H1 (cell line): ENCODE results near the gene CAMK2D. TPM values are rescaled to one million over a fixed set of nuclear protein-coding genes. Genes with fewer than 3 reads are reported as not detected.

Experiments
- CTCF ChIA-PET: fragments of 300-600 bp; sonication (Branson Sonifier 250); formaldehyde crosslinking; loops from one replicate; lab custom pipeline; 2021; ENCODE audit not compliant: partially characterized antibody; lab: Charles Lee
- POLR2A ChIA-PET: fragments of 300-600 bp; sonication (Branson Sonifier 250); formaldehyde crosslinking; loops from one replicate; lab custom pipeline; 2021; ENCODE audit warnings: inconsistent platforms; ENCODE audit not compliant: partially characterized antibody; lab: Charles Lee
- DNase-seq, 2 experiments: peaks; one replicate each; pipeline versions ENCODE4 v3.0.0 to v3.0.0-alpha.2; 2010 to 2022; ENCODE audit warnings: low spot score in 2 of 2, low read depth in 1 of 2, mixed read lengths in 1 of 2
- FAIRE-seq: peaks from 2 replicates; lab custom pipeline; 2011; peaks lifted over from hg19 to GRCh38; lab: Jason Lieb, UNC
- H2AFZ ChIP-seq: 2 replicates; pipeline ENCODE4 v1.8.1; 2012; ENCODE audit warnings: low read length, inconsistent platforms
- H2AK5ac ChIP-seq: 2 replicates; pipeline ENCODE4 v1.6.1; 2013; ENCODE audit warnings: low read depth, low read length
- H2BK120ac ChIP-seq: replicated peaks from 2 replicates; pipeline ENCODE3; 2013; ENCODE audit warnings: low read depth, low read length, inconsistent platforms
- H2BK12ac ChIP-seq: 2 replicates; pipeline ENCODE4 v1.6.1; 2013; ENCODE audit warnings: low read depth, low read length
- H2BK15ac ChIP-seq: 2 replicates; pipeline ENCODE4 v1.6.1; 2013; ENCODE audit warnings: low read length
- H2BK20ac ChIP-seq: 2 replicates; pipeline ENCODE4 v1.6.1; 2013; ENCODE audit warnings: low read length
- H2BK5ac ChIP-seq: 2 replicates; pipeline ENCODE4 v1.6.1; 2013; ENCODE audit warnings: low read depth, low read length
- H3K14ac ChIP-seq: 2 replicates; pipeline ENCODE4 v1.6.1; 2013; ENCODE audit warnings: inconsistent platforms; ENCODE audit not compliant: insufficient read length
- H3K18ac ChIP-seq: 2 replicates; pipeline ENCODE4 v1.6.1; 2013; ENCODE audit warnings: low read length; ENCODE audit errors: extremely low read depth
- H3K23ac ChIP-seq: 2 replicates; pipeline ENCODE4 v1.6.1; 2013; ENCODE audit warnings: inconsistent platforms; ENCODE audit not compliant: insufficient read length
- H3K23me2 ChIP-seq: 2 replicates; pipeline ENCODE4 v1.6.1; 2013; ENCODE audit warnings: low read depth, low read length
- H3K27ac ChIP-seq: 2 replicates; pipeline ENCODE4 v1.6.1; 2011; ENCODE audit warnings: low read depth, low read length, inconsistent platforms
- H3K27me3 ChIP-seq, 4 experiments: replicated peaks in 1 of 4; 1 replicate in 1 of 4; 2 replicates in 3 of 4; pipeline versions ENCODE4 v1.6.1 to v1.8.1; 2011 to 2013; ENCODE audit warnings: low read length in 3 of 4, mild to moderate bottlenecking in 3 of 4, inconsistent platforms in 2 of 4, mixed read lengths in 2 of 4, moderate library complexity in 1 of 4; ENCODE audit not compliant: control insufficient read depth in 3 of 4, insufficient read depth in 3 of 4; ENCODE audit errors: extremely low read depth in 1 of 4
- H3K36me3 ChIP-seq, 4 experiments: 2 replicates each; pipeline versions ENCODE4 v1.6.1 to v1.8.1; 2011 to 2013; ENCODE audit warnings: mild to moderate bottlenecking in 4 of 4, low read length in 3 of 4, moderate library complexity in 2 of 4, control low read depth in 1 of 4, inconsistent platforms in 1 of 4; ENCODE audit not compliant: insufficient read depth in 4 of 4, control insufficient read depth in 2 of 4
- H3K4ac ChIP-seq: replicated peaks from 2 replicates; pipeline ENCODE3; 2013; ENCODE audit warnings: low read length, low read depth, mixed read lengths, inconsistent platforms; ENCODE audit not compliant: insufficient read length
- H3K4me1 ChIP-seq, 4 experiments: replicated peaks in 1 of 4; 1 replicate in 1 of 4; 2 replicates in 3 of 4; pipeline versions ENCODE4 v1.6.1 to v1.8.1; 2011 to 2013; ENCODE audit warnings: low read length in 3 of 4, inconsistent platforms in 2 of 4, mixed read lengths in 1 of 4; ENCODE audit not compliant: insufficient read depth in 4 of 4, control insufficient read depth in 3 of 4
- H3K4me2 ChIP-seq, 2 experiments: 2 replicates each; pipeline versions ENCODE4 v1.6.1 to v1.8.1; 2011 to 2013; ENCODE audit warnings: low read depth in 2 of 2, low read length in 2 of 2, control low read depth in 1 of 2, inconsistent platforms in 1 of 2, mild to moderate bottlenecking in 1 of 2; ENCODE audit not compliant: insufficient read depth in 1 of 2
- H3K4me3 ChIP-seq, 4 experiments: fragments of 200-600, 300-600 bp in 1 of 4; sonication (generic), shearing (Covaris generic), sonication (Bioruptor Twin) in 1 of 4; 2 replicates each; pipeline versions ENCODE4 v1.5.1 to v1.8.1; 2011 to 2016; ENCODE audit warnings: low read length in 4 of 4, low read depth in 3 of 4, control low read depth in 2 of 4, inconsistent platforms in 2 of 4, mild to moderate bottlenecking in 2 of 4, mixed read lengths in 1 of 4, moderate library complexity in 1 of 4; ENCODE audit not compliant: insufficient read depth in 2 of 4; ENCODE audit errors: extremely low read depth in 1 of 4
- H3K56ac ChIP-seq: replicated peaks from 2 replicates; pipeline ENCODE3; 2013; ENCODE audit warnings: low read depth, mild to moderate bottlenecking, mixed read lengths, low read length, inconsistent platforms; ENCODE audit not compliant: insufficient read length
- H3K79me1 ChIP-seq: 2 replicates; pipeline ENCODE4 v1.6.1; 2013; ENCODE audit warnings: low read depth, low read length, control low read depth
- H3K79me2 ChIP-seq, 2 experiments: 2 replicates each; pipeline versions ENCODE4 v1.6.1 to v1.8.1; 2012 to 2013; ENCODE audit warnings: low read length in 2 of 2, mild to moderate bottlenecking in 2 of 2, inconsistent platforms in 1 of 2; ENCODE audit not compliant: insufficient read depth in 2 of 2, control insufficient read depth in 1 of 2
- H3K9ac ChIP-seq, 4 experiments: replicated peaks in 1 of 4; 1 replicate in 1 of 4; 2 replicates in 3 of 4; pipeline versions ENCODE4 v1.6.1 to v1.8.1; 2011 to 2013; ENCODE audit warnings: low read depth in 3 of 4, low read length in 3 of 4, control low read depth in 2 of 4, mild to moderate bottlenecking in 2 of 4, moderate library complexity in 2 of 4, inconsistent platforms in 1 of 4; ENCODE audit errors: extremely low read depth in 1 of 4
- H3K9me3 ChIP-seq, 2 experiments: 2 replicates each; pipeline versions ENCODE4 v1.6.1 to v1.8.1; 2012 to 2013; ENCODE audit warnings: mild to moderate bottlenecking in 2 of 2, moderate library complexity in 2 of 2, control low read depth in 1 of 2, inconsistent platforms in 1 of 2, low read depth in 1 of 2, low read length in 1 of 2, mixed read lengths in 1 of 2; ENCODE audit not compliant: insufficient read depth in 2 of 2
- H4K20me1 ChIP-seq, 2 experiments: replicated peaks in 1 of 2; 2 replicates each; pipeline versions ENCODE3 to v1.8.1; 2011 to 2013; ENCODE audit warnings: inconsistent platforms in 2 of 2, low read length in 2 of 2, mild to moderate bottlenecking in 1 of 2; ENCODE audit not compliant: insufficient read depth in 2 of 2, control insufficient read depth in 1 of 2
- H4K5ac ChIP-seq: 2 replicates; pipeline ENCODE4 v1.6.1; 2013; ENCODE audit warnings: low read length, low read depth, mixed read lengths, inconsistent platforms; ENCODE audit not compliant: insufficient read length
- H4K8ac ChIP-seq: 2 replicates; pipeline ENCODE4 v1.8.0; 2013; ENCODE audit warnings: mild to moderate bottlenecking, moderate library complexity, low read length, inconsistent platforms; ENCODE audit not compliant: insufficient read depth; ENCODE audit errors: extremely low read depth
- H4K91ac ChIP-seq: replicated peaks from 2 replicates; pipeline ENCODE3; 2013; ENCODE audit warnings: low read length, mixed read lengths, inconsistent platforms; ENCODE audit not compliant: insufficient read length
- BRCA1 ChIP-seq: IDR thresholded peaks from 2 replicates; pipeline ENCODE4 v1.6.1; 2012; ENCODE audit warnings: low read depth, low read length, improper control_type of control experiment
- CHD1 ChIP-seq: IDR thresholded peaks from 2 replicates; pipeline ENCODE4 v1.6.1; 2012; ENCODE audit warnings: low read depth, low read length, improper control_type of control experiment
- GABPA ChIP-seq: IDR thresholded peaks from 2 replicates; pipeline ENCODE4 v1.6.1; 2011; ENCODE audit warnings: mild to moderate bottlenecking, low read length, moderate library complexity, borderline replicate concordance; ENCODE audit not compliant: insufficient read depth
- HDAC2 ChIP-seq, 2 experiments: fragments of 300-600 bp in 1 of 2; sonication (generic) in 1 of 2; IDR thresholded peaks; 2 replicates each; pipeline ENCODE4 v1.6.1; 2011 to 2012; ENCODE audit warnings: low read depth in 2 of 2, low read length in 2 of 2, mild to moderate bottlenecking in 2 of 2, moderate library complexity in 2 of 2, borderline replicate concordance in 1 of 2, inconsistent platforms in 1 of 2
- JUND ChIP-seq: IDR thresholded peaks from 2 replicates; pipeline ENCODE4 v1.6.1; 2011; ENCODE audit warnings: mild to moderate bottlenecking, improper control_type of control experiment, low read length
- KDM1A ChIP-seq: fragments of 200-600, 300-600 bp; sonication (generic); IDR thresholded peaks from 2 replicates; pipeline ENCODE4 v1.7.1; 2016; ENCODE audit warnings: mild to moderate bottlenecking, low read length, borderline replicate concordance
- RAD21 ChIP-seq, 2 experiments: IDR thresholded peaks in 1 of 2; conservative IDR thresholded peaks in 1 of 2; 2 replicates each; pipeline ENCODE4 v1.6.1; 2011; ENCODE audit warnings: low read depth in 2 of 2, low read length in 2 of 2, improper control_type of control experiment in 1 of 2, inconsistent platforms in 1 of 2, mild to moderate bottlenecking in 1 of 2, moderate library complexity in 1 of 2
- RXRA ChIP-seq: IDR thresholded peaks from 2 replicates; pipeline ENCODE4 v1.6.1; 2011; ENCODE audit warnings: low read depth, mild to moderate bottlenecking, low read length, moderate library complexity; ENCODE audit not compliant: insufficient read depth
- SIRT6 ChIP-seq: IDR thresholded peaks from one replicate; pipeline ENCODE4 v1.7.1; 2012; ENCODE audit warnings: low read length, inconsistent platforms
- SP1 ChIP-seq: IDR thresholded peaks from 2 replicates; pipeline ENCODE4 v1.6.1; 2011; ENCODE audit warnings: low read depth, low read length
- TBP ChIP-seq: IDR thresholded peaks from 2 replicates; pipeline ENCODE4 v1.6.1; 2011; ENCODE audit warnings: low read depth, low read length, improper control_type of control experiment
- ZNF274 ChIP-seq: IDR thresholded peaks from 2 replicates; pipeline ENCODE4 v1.7.0; 2012; ENCODE audit warnings: low read length, borderline replicate concordance; ENCODE audit errors: extremely low read depth
- polyA plus RNA-seq, 7 experiments: library from polyadenylated mRNA; depleted of rRNA in 3 of 7; stranded (reverse) in 5 of 7; unstranded in 2 of 7; fragments of >200 nt in 5 of 7; fragments of 200-250 nt in 2 of 7; gene quantifications; 1 replicate in 5 of 7; 2 replicates in 1 of 7; 4 replicates in 1 of 7; pipeline versions ENCODE4 v1.2.1 to v1.2.3, GENCODE V29; 2011 to 2013; ENCODE audit warnings: missing spikeins in 2 of 7, mixed read lengths in 2 of 7
- total RNA-seq: library from RNA; stranded (reverse); fragmentation: NEBNext Ultra II Directional; extraction: Animal tissue kit (Norgen Biotek cat#: 25700); gene quantifications from 2 replicates; pipeline ENCODE4 v1.2.1, GENCODE V29; 2021
- TF ChIP-seq, protein P1 (sequence below): IDR thresholded peaks from 2 replicates; pipeline ENCODE4 v1.6.1; 2012; ENCODE audit warnings: inconsistent platforms
- TF ChIP-seq, protein P2 (sequence below): IDR thresholded peaks from 2 replicates; pipeline ENCODE4 v1.6.1; 2011; ENCODE audit warnings: low read depth, mild to moderate bottlenecking, low read length; ENCODE audit not compliant: insufficient read depth

Gene CAMK2D
- total and polyA plus RNA-seq, 2 of the 8 experiments (the other 6 are each of a cell fraction or from before 2014, with no cell fraction given), result 3.2 to 7.0 TPM

DNA sequence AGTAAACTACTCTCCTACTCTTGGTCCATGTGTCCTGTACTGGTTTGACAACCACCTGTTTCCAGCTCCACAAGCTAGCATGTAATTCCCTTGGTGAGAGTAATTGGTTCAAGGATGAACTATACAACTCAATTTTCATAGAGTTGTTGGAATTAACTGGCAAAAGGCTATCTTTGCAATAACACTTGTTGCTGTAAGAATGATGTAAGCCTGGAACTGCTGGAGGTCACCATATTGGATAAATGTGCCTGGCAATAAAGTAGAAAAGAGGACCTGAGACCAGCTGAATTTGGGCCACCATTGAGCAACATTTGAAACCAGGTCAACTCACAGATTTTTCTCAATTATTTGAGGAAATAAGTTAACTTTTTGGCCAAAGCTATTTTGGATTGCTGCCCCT is 175.5 kb downstream of the CAMK2D start:
- ChIA-PET CTCF (interaction anchor here (0.6 to 1.3 kb wide), 4 partner anchors 10 to 965 kb away, joined by 3 to 4 read pairs (median 3); no protein-coding TSS in a partner anchor), POLR2A (interaction anchor here (0.8 kb wide), 1 partner anchor 10 kb away, joined by 3 read pairs; no protein-coding TSS in a partner anchor)
- no peaks in the 10 kb centered on the region for H3K27me3 ChIP-seq
- no peak overlapping the region for H2AK5ac ChIP-seq
- no peak overlapping the region for H4K8ac ChIP-seq
- H3K4me1 ChIP-seq, result peaks cover 0 to 6% (median 3%) of the 10 kb centered on the region in 4 experiments; a peak in 3 of 7 replicates
- no peak overlapping the region for H3K4ac ChIP-seq
- H3K18ac ChIP-seq, result no peak overlapping the region
- no peak overlapping the region for H3K23ac ChIP-seq
- H2BK120ac ChIP-seq, result no peak overlapping the region
- H3K23me2 ChIP-seq, result no peaks in the 10 kb centered on the region
- no peak overlapping the region for H3K14ac ChIP-seq
- no peaks in the 10 kb centered on the region for H3K79me1 ChIP-seq
- H4K20me1 ChIP-seq, result no peaks in the 10 kb centered on the region
- H2BK12ac ChIP-seq, result peak overlapping the region; percentile 41
- no peak overlapping the region for H3K4me2 ChIP-seq
- no peak overlapping the region for H3K27ac ChIP-seq
- H2AFZ ChIP-seq, result no peak overlapping the region
- no peaks in the 10 kb centered on the region for H3K79me2 ChIP-seq
- H4K91ac ChIP-seq, result no peak overlapping the region
- no peak overlapping the region for H2BK15ac ChIP-seq
- H3K36me3 ChIP-seq, result no peaks in the 10 kb centered on the region
- no peak overlapping the region for H3K9ac ChIP-seq
- no peak for DNase-seq
- H3K4me3 ChIP-seq, result no peak overlapping the region
- no peak for FAIRE-seq
- no peak overlapping the region for H3K56ac ChIP-seq
- no peak overlapping the region for H2BK20ac ChIP-seq
- no peak overlapping the region for H2BK5ac ChIP-seq
- no peak overlapping the region for H4K5ac ChIP-seq
- no peaks in the 10 kb centered on the region for H3K9me3 ChIP-seq
- TF ChIP-seq RAD21 (IDR thresholded peaks at IDR 0.05 in 1 of 2, conservative IDR thresholded peaks at IDR 0.05 in 1 of 2; ENCODE audit: low read depth in 2 of 2, low read length in 2 of 2) (no peak), ZNF274 (no peak), GABPA (no peak), KDM1A (no peak), SP1 (no peak), SIRT6 (no peak), JUND (no peak), CHD1 (no peak), TBP (no peak), RXRA (no peak), HDAC2 (IDR thresholded peaks at IDR 0.05; ENCODE audit: borderline replicate concordance in 1 of 2, low read depth in 2 of 2, low read length in 2 of 2) (no peak), BRCA1 (no peak)
- TF ChIP-seq, protein P1, sequence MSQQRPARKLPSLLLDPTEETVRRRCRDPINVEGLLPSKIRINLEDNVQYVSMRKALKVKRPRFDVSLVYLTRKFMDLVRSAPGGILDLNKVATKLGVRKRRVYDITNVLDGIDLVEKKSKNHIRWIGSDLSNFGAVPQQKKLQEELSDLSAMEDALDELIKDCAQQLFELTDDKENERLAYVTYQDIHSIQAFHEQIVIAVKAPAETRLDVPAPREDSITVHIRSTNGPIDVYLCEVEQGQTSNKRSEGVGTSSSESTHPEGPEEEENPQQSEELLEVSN, result no peak
- TF ChIP-seq, protein P2, sequence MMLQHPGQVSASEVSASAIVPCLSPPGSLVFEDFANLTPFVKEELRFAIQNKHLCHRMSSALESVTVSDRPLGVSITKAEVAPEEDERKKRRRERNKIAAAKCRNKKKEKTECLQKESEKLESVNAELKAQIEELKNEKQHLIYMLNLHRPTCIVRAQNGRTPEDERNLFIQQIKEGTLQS, result no peak
